OCI-LY3 (cell line): ENCODE data around the gene GPR26.

Source experiments
- EZH2phosphoT487 ChIP-seq: fragments of 200-600 bp; shearing (Covaris generic); IDR thresholded peaks from 2 replicates; pipeline ENCODE4 v1.6.1; 2018; ENCODE audit warnings: antibody characterized with exemption, mixed run types, low read depth
- TF ChIP-seq, protein P1 (sequence below): fragments of 200-600, 300-600 bp; sonication (generic); IDR thresholded peaks from 2 replicates; pipeline ENCODE4 v1.5.1; 2014; ENCODE audit warnings: antibody characterized with exemption, low read length, low read depth

DNA sequence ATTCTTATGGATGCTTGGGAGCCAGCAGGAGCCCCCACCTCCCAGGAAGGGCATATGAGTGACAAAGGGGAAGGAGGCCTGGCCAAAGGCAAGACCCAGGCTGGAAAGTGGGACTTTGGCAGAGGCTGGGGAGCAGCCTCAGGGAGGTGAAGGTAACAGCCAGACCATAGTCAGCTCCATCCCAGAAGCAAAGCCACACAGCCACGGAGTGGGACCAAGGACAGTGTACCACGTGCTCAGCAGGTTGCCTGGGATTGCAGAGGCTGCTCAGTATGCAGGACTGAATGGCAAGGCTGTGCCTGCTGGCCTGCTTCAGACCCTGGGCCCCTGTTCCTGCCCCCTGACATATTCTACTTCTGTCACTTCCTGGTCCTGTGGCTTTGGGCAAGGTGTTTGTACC is 17.6 kb upstream of the GPR26 start:
- TF ChIP-seq, protein P1, sequence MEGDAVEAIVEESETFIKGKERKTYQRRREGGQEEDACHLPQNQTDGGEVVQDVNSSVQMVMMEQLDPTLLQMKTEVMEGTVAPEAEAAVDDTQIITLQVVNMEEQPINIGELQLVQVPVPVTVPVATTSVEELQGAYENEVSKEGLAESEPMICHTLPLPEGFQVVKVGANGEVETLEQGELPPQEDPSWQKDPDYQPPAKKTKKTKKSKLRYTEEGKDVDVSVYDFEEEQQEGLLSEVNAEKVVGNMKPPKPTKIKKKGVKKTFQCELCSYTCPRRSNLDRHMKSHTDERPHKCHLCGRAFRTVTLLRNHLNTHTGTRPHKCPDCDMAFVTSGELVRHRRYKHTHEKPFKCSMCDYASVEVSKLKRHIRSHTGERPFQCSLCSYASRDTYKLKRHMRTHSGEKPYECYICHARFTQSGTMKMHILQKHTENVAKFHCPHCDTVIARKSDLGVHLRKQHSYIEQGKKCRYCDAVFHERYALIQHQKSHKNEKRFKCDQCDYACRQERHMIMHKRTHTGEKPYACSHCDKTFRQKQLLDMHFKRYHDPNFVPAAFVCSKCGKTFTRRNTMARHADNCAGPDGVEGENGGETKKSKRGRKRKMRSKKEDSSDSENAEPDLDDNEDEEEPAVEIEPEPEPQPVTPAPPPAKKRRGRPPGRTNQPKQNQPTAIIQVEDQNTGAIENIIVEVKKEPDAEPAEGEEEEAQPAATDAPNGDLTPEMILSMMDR, result no peak
- no peak for TF ChIP-seq EZH2phosphoT487
